Peyer's patch (tissue), 4 donors: ENCODE measurements around the gene PREP. TPM values are rescaled to one million over a fixed set of nuclear protein-coding genes. Genes with fewer than 3 reads are reported as not detected.
A peak's percentile ranks its signal among the peaks of the same experiment; 100 is the strongest.

ENCODE experiments used
- DNase-seq, 3 donors: peaks; one replicate each; pipeline ENCODE4 v3.0.0-alpha.2; 2017 to 2019
- H3K27ac ChIP-seq, 4 donors: fragments of 200-600 bp; sonication (generic); one replicate each; pipeline ENCODE4 v1.5.1; 2016 to 2019
- H3K27me3 ChIP-seq, 2 donors: fragments of 200-600 bp; sonication (generic); one replicate each; pipeline ENCODE4 v1.5.1; 2019
- H3K36me3 ChIP-seq, 3 donors: fragments of 200-600 bp; sonication (generic); one replicate each; pipeline ENCODE4 v1.5.1; 2016 to 2019
- H3K4me1 ChIP-seq, 4 donors: fragments of 200-600 bp; sonication (generic); one replicate each; pipeline ENCODE4 v1.5.1; 2016 to 2019
- H3K4me3 ChIP-seq, 4 donors: fragments of 200-600 bp; sonication (generic); 1 replicate in 3 of 4; 2 replicates in 1 of 4; pipeline ENCODE4 v1.5.1; 2016 to 2019; ENCODE audit warnings: mild to moderate bottlenecking in 1 of 4
- H3K9me3 ChIP-seq, 4 donors: fragments of 200-600 bp; sonication (generic); one replicate each; pipeline ENCODE4 v1.5.1; 2016 to 2019; ENCODE audit warnings: mild to moderate bottlenecking in 1 of 4
- POLR2A ChIP-seq, 2 donors: fragments of 450-650 bp; IDR thresholded peaks; one replicate each; pipeline ENCODE4 v1.5.1; 2017; ENCODE audit warnings: antibody characterized with exemption in 2 of 2, mild to moderate bottlenecking in 2 of 2, moderate library complexity in 2 of 2
- total RNA-seq, 4 donors: library from RNA; depleted of rRNA; stranded (reverse); fragments of >200 nt; gene quantifications; one replicate each; pipeline ENCODE4 v1.1.0, GENCODE V29; 2016
- TF ChIP-seq, protein P1 (sequence below), 6 experiments: fragments of 450-650 bp in 4 of 6; fragments of 200-600 bp in 2 of 6; sonication (generic) in 1 of 6; IDR thresholded peaks; one replicate each; pipeline ENCODE4 v1.5.1; 2017 to 2019; ENCODE audit warnings: antibody characterized with exemption in 6 of 6, mild to moderate bottlenecking in 3 of 6, moderate library complexity in 1 of 6

Gene PREP
- total RNA-seq, 4 donors from 2014 or later, result 47.0 to 69.6 (median 54.8) TPM

DNA sequence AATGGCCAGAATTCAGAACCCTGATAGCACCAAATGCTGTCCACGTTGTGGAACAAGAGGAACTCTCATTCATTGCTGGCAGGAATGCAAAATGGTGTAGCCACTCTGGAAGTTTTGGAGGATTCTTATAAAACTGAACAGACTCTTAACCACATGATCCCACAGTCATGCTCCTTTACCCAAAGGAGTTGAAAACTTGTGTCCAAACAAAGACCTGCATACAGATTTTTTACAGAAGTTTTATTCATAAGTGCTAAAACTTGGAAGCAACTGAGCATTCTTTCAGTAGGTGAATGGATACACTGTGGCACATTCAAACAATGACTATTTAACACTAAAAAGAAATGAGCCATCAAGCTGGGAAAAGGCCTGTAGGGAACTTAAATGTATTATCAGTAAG is 32.5 kb downstream of the PREP start:
- Histone ChIP-seq H3K27me3 (no peaks in the 10 kb centered on the region), H3K4me1 (peaks cover 0 to 15% (median 0%) of the 10 kb centered on the region in 4 donors), H3K4me3 (no peak overlapping the region), H3K9me3 (no peaks in the 10 kb centered on the region), H3K36me3 (peaks cover 0 to 47% (median 0%) of the 10 kb centered on the region in 3 donors), H3K27ac (no peak overlapping the region)
- TF ChIP-seq, protein P1, sequence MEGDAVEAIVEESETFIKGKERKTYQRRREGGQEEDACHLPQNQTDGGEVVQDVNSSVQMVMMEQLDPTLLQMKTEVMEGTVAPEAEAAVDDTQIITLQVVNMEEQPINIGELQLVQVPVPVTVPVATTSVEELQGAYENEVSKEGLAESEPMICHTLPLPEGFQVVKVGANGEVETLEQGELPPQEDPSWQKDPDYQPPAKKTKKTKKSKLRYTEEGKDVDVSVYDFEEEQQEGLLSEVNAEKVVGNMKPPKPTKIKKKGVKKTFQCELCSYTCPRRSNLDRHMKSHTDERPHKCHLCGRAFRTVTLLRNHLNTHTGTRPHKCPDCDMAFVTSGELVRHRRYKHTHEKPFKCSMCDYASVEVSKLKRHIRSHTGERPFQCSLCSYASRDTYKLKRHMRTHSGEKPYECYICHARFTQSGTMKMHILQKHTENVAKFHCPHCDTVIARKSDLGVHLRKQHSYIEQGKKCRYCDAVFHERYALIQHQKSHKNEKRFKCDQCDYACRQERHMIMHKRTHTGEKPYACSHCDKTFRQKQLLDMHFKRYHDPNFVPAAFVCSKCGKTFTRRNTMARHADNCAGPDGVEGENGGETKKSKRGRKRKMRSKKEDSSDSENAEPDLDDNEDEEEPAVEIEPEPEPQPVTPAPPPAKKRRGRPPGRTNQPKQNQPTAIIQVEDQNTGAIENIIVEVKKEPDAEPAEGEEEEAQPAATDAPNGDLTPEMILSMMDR (IDR thresholded peaks at IDR 0.05), result no peak
- no peak for TF ChIP-seq POLR2A (IDR thresholded peaks at IDR 0.05)
- no peak for DNase-seq

DNA sequence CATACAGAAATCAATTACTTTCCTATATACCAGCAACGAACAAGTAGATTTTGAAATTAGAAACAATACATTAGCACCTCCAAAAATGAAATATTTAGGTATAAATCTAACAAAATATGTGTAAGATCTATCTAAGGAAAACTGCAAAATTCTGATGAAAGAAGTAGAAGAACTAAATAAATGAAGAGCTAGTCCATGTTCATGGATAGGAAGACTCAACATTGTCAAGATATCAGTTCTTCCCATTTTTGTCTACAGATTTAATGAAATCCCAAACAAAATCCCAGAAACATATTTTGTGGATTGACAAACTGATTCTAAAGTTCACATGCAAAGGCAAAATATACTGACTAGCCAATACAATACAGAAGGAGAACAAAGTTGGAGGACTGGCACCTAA is 33.7 kb downstream of the PREP start:
- no peak for TF ChIP-seq POLR2A (IDR thresholded peaks at IDR 0.05)
- TF ChIP-seq, protein P1 (IDR thresholded peaks at IDR 0.05), result no peak
- Histone ChIP-seq H3K27me3 (no peaks in the 10 kb centered on the region), H3K4me1 (peaks cover 0 to 15% (median 0%) of the 10 kb centered on the region in 4 donors), H3K4me3 (no peak overlapping the region), H3K9me3 (no peaks in the 10 kb centered on the region), H3K27ac (no peak overlapping the region), H3K36me3 (peaks cover 0 to 47% (median 0%) of the 10 kb centered on the region in 3 donors)
- no peak for DNase-seq

DNA sequence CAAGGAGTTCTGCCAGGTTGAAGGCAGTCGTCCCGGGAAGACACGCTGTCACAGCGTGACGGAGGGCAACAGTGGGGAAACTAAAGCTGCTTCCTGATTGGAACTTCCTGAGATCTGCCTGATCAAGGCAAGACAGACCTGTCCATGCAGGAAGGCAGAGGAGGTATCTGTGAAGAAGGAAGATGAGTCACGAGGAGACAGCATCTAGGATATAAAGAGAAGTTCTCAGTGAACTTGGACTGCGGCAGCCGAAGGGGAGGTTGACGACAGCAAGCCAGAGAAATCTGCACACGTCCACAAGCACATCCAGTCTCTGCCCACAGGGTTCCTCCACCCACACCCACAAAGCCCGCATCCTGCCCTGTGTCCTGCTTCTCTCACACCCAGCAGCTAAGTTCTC is 38.6 kb downstream of the PREP start:
- no peak overlapping the region for H3K4me3 ChIP-seq
- TF ChIP-seq POLR2A (IDR thresholded peaks at IDR 0.05), result no peak
- TF ChIP-seq, protein P1 (IDR thresholded peaks at IDR 0.05), result no peak
- H3K27ac ChIP-seq, result no peak overlapping the region
- no peaks in the 10 kb centered on the region for H3K4me1 ChIP-seq
- H3K27me3 ChIP-seq, result no peaks in the 10 kb centered on the region
- H3K9me3 ChIP-seq, result no peaks in the 10 kb centered on the region
- H3K36me3 ChIP-seq, result peaks cover 0 to 61% (median 0%) of the 10 kb centered on the region in 3 donors
- no peak for DNase-seq

DNA sequence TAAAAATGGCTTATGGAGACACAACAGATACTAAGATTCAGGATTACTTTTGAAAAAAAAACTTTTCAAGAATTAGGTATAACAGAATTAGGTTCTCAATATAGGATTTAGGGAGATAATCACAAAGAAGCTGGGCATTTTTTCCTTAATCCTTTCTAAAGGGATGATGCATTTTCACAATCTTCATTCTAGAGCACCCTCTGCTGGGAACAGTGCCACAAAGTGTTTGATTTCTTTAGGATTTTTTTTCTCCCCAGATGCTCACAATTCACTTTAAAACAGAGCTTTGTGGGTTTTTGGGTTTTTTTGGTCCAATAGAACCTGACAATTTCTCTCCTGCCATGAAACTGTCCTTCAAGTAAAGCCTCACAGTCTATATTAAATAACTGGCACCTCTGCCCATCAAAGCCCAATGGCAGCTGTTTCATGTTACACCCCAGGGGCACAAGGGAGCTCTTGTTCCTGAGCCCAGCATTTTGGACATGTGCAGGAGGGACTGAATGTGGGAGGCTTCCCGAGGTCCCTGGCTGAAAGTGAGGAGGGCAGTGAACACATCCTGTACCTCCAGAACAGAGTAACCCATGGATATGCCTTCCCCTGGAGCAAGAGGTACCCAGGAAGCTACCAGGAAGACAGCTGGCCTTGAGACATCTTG is 39.7 kb downstream of the PREP start:
- no peak for DNase-seq
- H3K27me3 ChIP-seq, result no peaks in the 10 kb centered on the region
- no peak overlapping the region for H3K4me3 ChIP-seq
- H3K27ac ChIP-seq, result no peak overlapping the region
- TF ChIP-seq, protein P1 (IDR thresholded peaks at IDR 0.05), result peak in 1 of 6 experiments; percentile 32
- no peak for TF ChIP-seq POLR2A (IDR thresholded peaks at IDR 0.05)
- H3K36me3 ChIP-seq, result peaks cover 0 to 60% (median 0%) of the 10 kb centered on the region in 3 donors
- H3K4me1 ChIP-seq, result no peaks in the 10 kb centered on the region
- no peaks in the 10 kb centered on the region for H3K9me3 ChIP-seq

DNA sequence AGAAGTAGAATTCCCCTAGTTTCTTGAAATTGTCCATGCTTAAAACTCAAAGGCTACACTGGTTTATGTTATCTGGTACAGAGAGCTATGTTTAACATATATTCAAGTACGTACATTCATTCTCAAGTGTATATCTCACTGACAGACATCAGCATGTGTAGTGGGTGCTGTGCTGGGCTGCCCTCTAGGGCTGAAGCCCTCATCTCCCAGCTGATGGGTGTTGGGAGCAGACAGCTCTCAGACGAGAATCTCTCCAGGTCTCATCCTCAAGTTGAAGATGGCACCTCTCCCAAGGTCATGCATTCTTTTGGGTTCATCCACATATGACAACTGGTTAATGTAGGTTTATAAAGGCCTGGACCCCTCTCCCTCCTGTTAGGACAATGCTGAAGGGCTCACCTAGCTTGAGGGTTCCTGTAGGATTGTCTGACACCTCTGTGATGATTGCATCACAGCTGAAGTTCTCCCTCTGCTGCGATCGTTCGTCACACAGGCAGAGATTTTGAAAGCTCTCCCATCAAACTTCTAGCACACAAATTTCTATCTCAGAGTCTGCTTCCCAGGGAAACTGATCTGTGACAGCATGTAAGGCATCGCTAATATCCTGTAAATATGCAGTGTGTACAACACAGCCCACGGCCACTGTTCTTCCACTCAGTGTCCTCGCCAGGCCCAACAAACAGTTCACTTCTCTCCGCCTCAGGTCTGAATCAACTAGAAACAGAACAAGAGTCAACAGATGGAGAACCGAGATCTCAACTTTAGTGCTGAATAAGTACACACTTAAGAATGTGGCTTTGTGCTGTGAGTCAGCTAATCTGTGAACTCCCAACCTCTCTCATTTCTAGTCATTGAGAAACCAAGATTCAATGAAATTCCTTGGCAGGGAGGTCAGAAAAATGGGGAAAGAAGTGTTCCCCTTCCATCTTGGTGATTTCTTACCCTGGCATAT is 43.2 kb downstream of the PREP start:
- H3K36me3 ChIP-seq, result peaks cover 0 to 37% (median 0%) of the 10 kb centered on the region in 3 donors
- no peaks in the 10 kb centered on the region for H3K9me3 ChIP-seq
- no peaks in the 10 kb centered on the region for H3K27me3 ChIP-seq
- H3K27ac ChIP-seq, result no peak overlapping the region
- TF ChIP-seq POLR2A (IDR thresholded peaks at IDR 0.05), result no peak
- TF ChIP-seq, protein P1 (IDR thresholded peaks at IDR 0.05), result no peak
- no peaks in the 10 kb centered on the region for H3K4me1 ChIP-seq
- no peak overlapping the region for H3K4me3 ChIP-seq
- DNase-seq, result no peak
